A549 (cell line): ENCODE results near the gene NUDT6.

Source experiments
- CHD4 ChIP-seq: fragments of 200-600 bp; sonication (generic); IDR thresholded peaks from 2 replicates; pipeline ENCODE4 v1.6.1; 2016; ENCODE audit warnings: antibody characterized with exemption, mild to moderate bottlenecking, borderline replicate concordance
- ELK1 ChIP-seq: fragments of 150-350 bp; IDR thresholded peaks from 2 replicates; pipeline ENCODE4 v1.6.1; 2014; ENCODE audit warnings: low read depth, mild to moderate bottlenecking, low read length
- EP300 ChIP-seq, 2 experiments: fragments of >200 bp; sonication (Bioruptor Twin); formaldehyde crosslinking; IDR thresholded peaks; 2 replicates in 1 of 2; 3 replicates in 1 of 2; pipeline ENCODE4 v1.6.1; 2016 to 2017
- KDM5A ChIP-seq: fragments of 200-600 bp; sonication (generic); IDR thresholded peaks from 2 replicates; pipeline ENCODE4 v1.6.1; 2016; ENCODE audit warnings: antibody characterized with exemption, mild to moderate bottlenecking
- MYC ChIP-seq: IDR thresholded peaks from 2 replicates; pipeline ENCODE4 v1.6.1; 2012; ENCODE audit warnings: mild to moderate bottlenecking, inconsistent platforms, low read length, improper control_type of control experiment, borderline replicate concordance
- POLR2A ChIP-seq: IDR thresholded peaks from 2 replicates; pipeline ENCODE4 v1.6.1; 2012; ENCODE audit warnings: mild to moderate bottlenecking, low read length
- POLR2AphosphoS2 ChIP-seq: conservative IDR thresholded peaks from 2 replicates; pipeline ENCODE4 v1.6.1; 2012; ENCODE audit warnings: low read length, improper control_type of control experiment, inconsistent platforms
- RAD21 ChIP-seq, 2 experiments: fragments of >200 bp in 1 of 2; sonication (Bioruptor Twin) in 1 of 2; formaldehyde crosslinking in 1 of 2; IDR thresholded peaks in 1 of 2; conservative IDR thresholded peaks in 1 of 2; 2 replicates in 1 of 2; 3 replicates in 1 of 2; pipeline ENCODE4 v1.6.1; 2012 to 2018; ENCODE audit warnings: inconsistent platforms in 1 of 2
- RFX5 ChIP-seq: fragments of 450-650 bp; IDR thresholded peaks from 2 replicates; pipeline ENCODE4 v1.7.1; 2014; ENCODE audit warnings: antibody characterized with exemption, mild to moderate bottlenecking, moderate library complexity
- SMC3 ChIP-seq: fragments of >200 bp; sonication (Bioruptor Twin); formaldehyde crosslinking; IDR thresholded peaks from 3 replicates; pipeline ENCODE4 v1.6.1; 2018; ENCODE audit warnings: inconsistent platforms
- TF ChIP-seq, protein P1 (sequence below): fragments of >200 bp; sonication (Bioruptor Twin); formaldehyde crosslinking; IDR thresholded peaks from 3 replicates; pipeline ENCODE4 v1.5.1; 2016
- TF ChIP-seq, protein P2 (sequence below): fragments of 200-600 bp; sonication (generic); IDR thresholded peaks from 2 replicates; pipeline ENCODE4 v1.6.1; 2016; ENCODE audit warnings: antibody characterized with exemption, mild to moderate bottlenecking, moderate library complexity
- TF ChIP-seq, protein P3 (sequence below): fragments of 450-650 bp; IDR thresholded peaks from 2 replicates; pipeline ENCODE4 v1.6.1; 2014; ENCODE audit warnings: antibody characterized with exemption

- TF ChIP-seq MYC (no peak), EP300 (IDR thresholded peaks at IDR 0.05) (no peak), POLR2A (no peak), CHD4 (no peak), ELK1 (no peak), RAD21 (conservative IDR thresholded peaks at IDR 0.05 in 1 of 2, IDR thresholded peaks at IDR 0.05 in 1 of 2) (no peak), POLR2AphosphoS2 (no peak), KDM5A (no peak), RFX5 (no peak), SMC3 (no peak)
- TF ChIP-seq, protein P1, sequence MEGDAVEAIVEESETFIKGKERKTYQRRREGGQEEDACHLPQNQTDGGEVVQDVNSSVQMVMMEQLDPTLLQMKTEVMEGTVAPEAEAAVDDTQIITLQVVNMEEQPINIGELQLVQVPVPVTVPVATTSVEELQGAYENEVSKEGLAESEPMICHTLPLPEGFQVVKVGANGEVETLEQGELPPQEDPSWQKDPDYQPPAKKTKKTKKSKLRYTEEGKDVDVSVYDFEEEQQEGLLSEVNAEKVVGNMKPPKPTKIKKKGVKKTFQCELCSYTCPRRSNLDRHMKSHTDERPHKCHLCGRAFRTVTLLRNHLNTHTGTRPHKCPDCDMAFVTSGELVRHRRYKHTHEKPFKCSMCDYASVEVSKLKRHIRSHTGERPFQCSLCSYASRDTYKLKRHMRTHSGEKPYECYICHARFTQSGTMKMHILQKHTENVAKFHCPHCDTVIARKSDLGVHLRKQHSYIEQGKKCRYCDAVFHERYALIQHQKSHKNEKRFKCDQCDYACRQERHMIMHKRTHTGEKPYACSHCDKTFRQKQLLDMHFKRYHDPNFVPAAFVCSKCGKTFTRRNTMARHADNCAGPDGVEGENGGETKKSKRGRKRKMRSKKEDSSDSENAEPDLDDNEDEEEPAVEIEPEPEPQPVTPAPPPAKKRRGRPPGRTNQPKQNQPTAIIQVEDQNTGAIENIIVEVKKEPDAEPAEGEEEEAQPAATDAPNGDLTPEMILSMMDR = no peak
- TF ChIP-seq, protein P2, sequence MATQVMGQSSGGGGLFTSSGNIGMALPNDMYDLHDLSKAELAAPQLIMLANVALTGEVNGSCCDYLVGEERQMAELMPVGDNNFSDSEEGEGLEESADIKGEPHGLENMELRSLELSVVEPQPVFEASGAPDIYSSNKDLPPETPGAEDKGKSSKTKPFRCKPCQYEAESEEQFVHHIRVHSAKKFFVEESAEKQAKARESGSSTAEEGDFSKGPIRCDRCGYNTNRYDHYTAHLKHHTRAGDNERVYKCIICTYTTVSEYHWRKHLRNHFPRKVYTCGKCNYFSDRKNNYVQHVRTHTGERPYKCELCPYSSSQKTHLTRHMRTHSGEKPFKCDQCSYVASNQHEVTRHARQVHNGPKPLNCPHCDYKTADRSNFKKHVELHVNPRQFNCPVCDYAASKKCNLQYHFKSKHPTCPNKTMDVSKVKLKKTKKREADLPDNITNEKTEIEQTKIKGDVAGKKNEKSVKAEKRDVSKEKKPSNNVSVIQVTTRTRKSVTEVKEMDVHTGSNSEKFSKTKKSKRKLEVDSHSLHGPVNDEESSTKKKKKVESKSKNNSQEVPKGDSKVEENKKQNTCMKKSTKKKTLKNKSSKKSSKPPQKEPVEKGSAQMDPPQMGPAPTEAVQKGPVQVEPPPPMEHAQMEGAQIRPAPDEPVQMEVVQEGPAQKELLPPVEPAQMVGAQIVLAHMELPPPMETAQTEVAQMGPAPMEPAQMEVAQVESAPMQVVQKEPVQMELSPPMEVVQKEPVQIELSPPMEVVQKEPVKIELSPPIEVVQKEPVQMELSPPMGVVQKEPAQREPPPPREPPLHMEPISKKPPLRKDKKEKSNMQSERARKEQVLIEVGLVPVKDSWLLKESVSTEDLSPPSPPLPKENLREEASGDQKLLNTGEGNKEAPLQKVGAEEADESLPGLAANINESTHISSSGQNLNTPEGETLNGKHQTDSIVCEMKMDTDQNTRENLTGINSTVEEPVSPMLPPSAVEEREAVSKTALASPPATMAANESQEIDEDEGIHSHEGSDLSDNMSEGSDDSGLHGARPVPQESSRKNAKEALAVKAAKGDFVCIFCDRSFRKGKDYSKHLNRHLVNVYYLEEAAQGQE = no peak
- TF ChIP-seq, protein P3, sequence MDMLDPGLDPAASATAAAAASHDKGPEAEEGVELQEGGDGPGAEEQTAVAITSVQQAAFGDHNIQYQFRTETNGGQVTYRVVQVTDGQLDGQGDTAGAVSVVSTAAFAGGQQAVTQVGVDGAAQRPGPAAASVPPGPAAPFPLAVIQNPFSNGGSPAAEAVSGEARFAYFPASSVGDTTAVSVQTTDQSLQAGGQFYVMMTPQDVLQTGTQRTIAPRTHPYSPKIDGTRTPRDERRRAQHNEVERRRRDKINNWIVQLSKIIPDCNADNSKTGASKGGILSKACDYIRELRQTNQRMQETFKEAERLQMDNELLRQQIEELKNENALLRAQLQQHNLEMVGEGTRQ = no peak
Observed at GRCh38 chr4:122882857-122883735, 39.3 kb downstream of the NUDT6 start.
